HG03342 (cell line): ENCODE measurements around the gene CMTR1.
"Not testable (repeated sequence)": the region's sequence is repeated elsewhere in the genome, so short reads cannot be mapped to it uniquely, and the experiment has no call there.

Experiments used
- ATAC-seq: cut with Tn5 transposase; IDR thresholded peaks from one replicate; pipeline ENCODE4 v1.9.1; 2021; ENCODE audit warnings: mild to moderate bottlenecking, moderate library complexity; ENCODE audit not compliant: unreplicated experiment

Gene CMTR1

GRCh38 chr6:37433657-37434271 is 743 bp downstream of the CMTR1 start:
- ATAC-seq = peak; percentile 36

- no peak for ATAC-seq
Observed at GRCh38 chr6:37435373-37435772, 2.4 kb downstream of the CMTR1 start.

- no peak for ATAC-seq
Observed at GRCh38 chr6:37435816-37436215, 2.8 kb downstream of the CMTR1 start.

- ATAC-seq = no peak
Observed at GRCh38 chr6:37438930-37439329, 5.9 kb downstream of the CMTR1 start.

GRCh38 chr6:37441651-37442050 is 8.6 kb downstream of the CMTR1 start:
- no peak for ATAC-seq

GRCh38 chr6:37442416-37443215 is 9.6 kb downstream of the CMTR1 start:
- no peak for ATAC-seq

- ATAC-seq = not testable (repeated sequence)
Observed at GRCh38 chr6:37443216-37443542, 10.2 kb downstream of the CMTR1 start.

- no peak for ATAC-seq
Observed at GRCh38 chr6:37449984-37450383, 17.0 kb downstream of the CMTR1 start.

GRCh38 chr6:37451441-37452193 is 18.6 kb downstream of the CMTR1 start:
- no peak for ATAC-seq

GRCh38 chr6:37452522-37452921 is 19.5 kb downstream of the CMTR1 start:
- no peak for ATAC-seq

GRCh38 chr6:37454420-37455140 is 21.6 kb downstream of the CMTR1 start:
- ATAC-seq = no peak

GRCh38 chr6:37456126-37456525 is 23.1 kb downstream of the CMTR1 start:
- no peak for ATAC-seq

GRCh38 chr6:37456816-37457560 is 24.0 kb downstream of the CMTR1 start:
- ATAC-seq = no peak

GRCh38 chr6:37459981-37460800 is 27.2 kb downstream of the CMTR1 start:
- ATAC-seq = no peak

GRCh38 chr6:37460805-37461204 is 27.8 kb downstream of the CMTR1 start:
- no peak for ATAC-seq

GRCh38 chr6:37463110-37463509 is 30.1 kb downstream of the CMTR1 start:
- no peak for ATAC-seq

- no peak for ATAC-seq
Observed at GRCh38 chr6:37467718-37468117, 34.7 kb downstream of the CMTR1 start.

GRCh38 chr6:37473364-37474095 is 40.5 kb downstream of the CMTR1 start:
- no peak for ATAC-seq

- no peak for ATAC-seq
Observed at GRCh38 chr6:37474316-37474715, 41.3 kb downstream of the CMTR1 start.
